GM12878 (cell line): ENCODE results near the gene IL6R.

ENCODE experiments used
- BHLHE40 ChIP-seq, 2 experiments: fragments of 450-650 bp in 1 of 2; IDR thresholded peaks; 2 replicates each; pipeline ENCODE4 v1.6.1; 2011 to 2017; ENCODE audit warnings: low read depth in 2 of 2, borderline replicate concordance in 1 of 2, improper control_type of control experiment in 1 of 2, low read length in 1 of 2, mild to moderate bottlenecking in 1 of 2
- CTCF ChIP-seq, 3 experiments: IDR thresholded peaks in 2 of 3; conservative IDR thresholded peaks in 1 of 3; 2 replicates each; pipeline ENCODE4 v1.5.1; 2011; ENCODE audit warnings: low read depth in 3 of 3, low read length in 3 of 3, mild to moderate bottlenecking in 3 of 3, control low read depth in 2 of 3, moderate library complexity in 2 of 3, inconsistent platforms in 1 of 3, mixed read lengths in 1 of 3; ENCODE audit not compliant: control insufficient read depth in 2 of 3, insufficient read depth in 1 of 3; ENCODE audit errors: extremely low read depth in 1 of 3
- PKNOX1 ChIP-seq: fragments of 450-650 bp; IDR thresholded peaks from 2 replicates; pipeline ENCODE4 v1.6.1; 2016; ENCODE audit warnings: mild to moderate bottlenecking
- POLR2A ChIP-seq: IDR thresholded peaks from 2 replicates; pipeline ENCODE4 v1.6.1; 2011; ENCODE audit warnings: low read depth, mild to moderate bottlenecking, low read length
- SIN3A ChIP-seq: IDR thresholded peaks from 2 replicates; pipeline ENCODE4 v1.6.1; 2012; ENCODE audit warnings: low read depth, low read length, improper control_type of control experiment
- TBL1XR1 ChIP-seq: IDR thresholded peaks from 2 replicates; pipeline ENCODE4 v1.6.1; 2012; ENCODE audit warnings: low read depth, low read length, improper control_type of control experiment
- TF ChIP-seq, protein P1 (sequence below): IDR thresholded peaks from 2 replicates; pipeline ENCODE4 v1.6.1; 2012; ENCODE audit warnings: low read depth, low read length, improper control_type of control experiment
- TF ChIP-seq, protein P2 (sequence below): IDR thresholded peaks from 2 replicates; pipeline ENCODE4 v1.6.1; 2012; ENCODE audit warnings: improper control_type of control experiment, low read depth, low read length; ENCODE audit not compliant: insufficient replicate concordance
- TF ChIP-seq, protein P3 (sequence below): fragments of 450-650 bp; IDR thresholded peaks from 2 replicates; pipeline ENCODE4 v1.6.1; 2017; ENCODE audit warnings: mild to moderate bottlenecking

DNA sequence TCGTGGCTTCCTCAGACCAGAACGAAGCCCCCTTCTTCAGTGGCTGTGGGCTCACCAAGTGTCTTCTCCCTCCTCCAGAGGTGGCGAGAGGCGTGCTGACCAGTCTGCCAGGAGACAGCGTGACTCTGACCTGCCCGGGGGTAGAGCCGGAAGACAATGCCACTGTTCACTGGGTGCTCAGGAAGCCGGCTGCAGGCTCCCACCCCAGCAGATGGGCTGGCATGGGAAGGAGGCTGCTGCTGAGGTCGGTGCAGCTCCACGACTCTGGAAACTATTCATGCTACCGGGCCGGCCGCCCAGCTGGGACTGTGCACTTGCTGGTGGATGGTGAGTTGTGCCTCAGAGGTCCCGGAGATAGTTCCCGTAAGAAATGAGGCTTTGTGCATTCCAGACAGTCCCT lies 24.0 kb downstream of the IL6R start:
- TF ChIP-seq CTCF (IDR thresholded peaks at IDR 0.05 in 2 of 3, conservative IDR thresholded peaks at IDR 0.05 in 1 of 3; ENCODE audit: control insufficient read depth in 2 of 3, extremely low read depth in 1 of 3, insufficient read depth in 1 of 3, low read depth in 3 of 3, low read length in 3 of 3): no peak
- TF ChIP-seq, protein P1, sequence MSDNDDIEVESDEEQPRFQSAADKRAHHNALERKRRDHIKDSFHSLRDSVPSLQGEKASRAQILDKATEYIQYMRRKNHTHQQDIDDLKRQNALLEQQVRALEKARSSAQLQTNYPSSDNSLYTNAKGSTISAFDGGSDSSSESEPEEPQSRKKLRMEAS: no peak
- TF ChIP-seq, protein P2, sequence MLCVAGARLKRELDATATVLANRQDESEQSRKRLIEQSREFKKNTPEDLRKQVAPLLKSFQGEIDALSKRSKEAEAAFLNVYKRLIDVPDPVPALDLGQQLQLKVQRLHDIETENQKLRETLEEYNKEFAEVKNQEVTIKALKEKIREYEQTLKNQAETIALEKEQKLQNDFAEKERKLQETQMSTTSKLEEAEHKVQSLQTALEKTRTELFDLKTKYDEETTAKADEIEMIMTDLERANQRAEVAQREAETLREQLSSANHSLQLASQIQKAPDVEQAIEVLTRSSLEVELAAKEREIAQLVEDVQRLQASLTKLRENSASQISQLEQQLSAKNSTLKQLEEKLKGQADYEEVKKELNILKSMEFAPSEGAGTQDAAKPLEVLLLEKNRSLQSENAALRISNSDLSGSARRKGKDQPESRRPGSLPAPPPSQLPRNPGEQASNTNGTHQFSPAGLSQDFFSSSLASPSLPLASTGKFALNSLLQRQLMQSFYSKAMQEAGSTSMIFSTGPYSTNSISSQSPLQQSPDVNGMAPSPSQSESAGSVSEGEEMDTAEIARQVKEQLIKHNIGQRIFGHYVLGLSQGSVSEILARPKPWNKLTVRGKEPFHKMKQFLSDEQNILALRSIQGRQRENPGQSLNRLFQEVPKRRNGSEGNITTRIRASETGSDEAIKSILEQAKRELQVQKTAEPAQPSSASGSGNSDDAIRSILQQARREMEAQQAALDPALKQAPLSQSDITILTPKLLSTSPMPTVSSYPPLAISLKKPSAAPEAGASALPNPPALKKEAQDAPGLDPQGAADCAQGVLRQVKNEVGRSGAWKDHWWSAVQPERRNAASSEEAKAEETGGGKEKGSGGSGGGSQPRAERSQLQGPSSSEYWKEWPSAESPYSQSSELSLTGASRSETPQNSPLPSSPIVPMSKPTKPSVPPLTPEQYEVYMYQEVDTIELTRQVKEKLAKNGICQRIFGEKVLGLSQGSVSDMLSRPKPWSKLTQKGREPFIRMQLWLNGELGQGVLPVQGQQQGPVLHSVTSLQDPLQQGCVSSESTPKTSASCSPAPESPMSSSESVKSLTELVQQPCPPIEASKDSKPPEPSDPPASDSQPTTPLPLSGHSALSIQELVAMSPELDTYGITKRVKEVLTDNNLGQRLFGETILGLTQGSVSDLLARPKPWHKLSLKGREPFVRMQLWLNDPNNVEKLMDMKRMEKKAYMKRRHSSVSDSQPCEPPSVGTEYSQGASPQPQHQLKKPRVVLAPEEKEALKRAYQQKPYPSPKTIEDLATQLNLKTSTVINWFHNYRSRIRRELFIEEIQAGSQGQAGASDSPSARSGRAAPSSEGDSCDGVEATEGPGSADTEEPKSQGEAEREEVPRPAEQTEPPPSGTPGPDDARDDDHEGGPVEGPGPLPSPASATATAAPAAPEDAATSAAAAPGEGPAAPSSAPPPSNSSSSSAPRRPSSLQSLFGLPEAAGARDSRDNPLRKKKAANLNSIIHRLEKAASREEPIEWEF: no peak
- no peak for TF ChIP-seq PKNOX1
- TF ChIP-seq BHLHE40 (IDR thresholded peaks at IDR 0.05; ENCODE audit: borderline replicate concordance in 1 of 2, low read depth in 2 of 2, low read length in 1 of 2): no peak
- TF ChIP-seq, protein P3, sequence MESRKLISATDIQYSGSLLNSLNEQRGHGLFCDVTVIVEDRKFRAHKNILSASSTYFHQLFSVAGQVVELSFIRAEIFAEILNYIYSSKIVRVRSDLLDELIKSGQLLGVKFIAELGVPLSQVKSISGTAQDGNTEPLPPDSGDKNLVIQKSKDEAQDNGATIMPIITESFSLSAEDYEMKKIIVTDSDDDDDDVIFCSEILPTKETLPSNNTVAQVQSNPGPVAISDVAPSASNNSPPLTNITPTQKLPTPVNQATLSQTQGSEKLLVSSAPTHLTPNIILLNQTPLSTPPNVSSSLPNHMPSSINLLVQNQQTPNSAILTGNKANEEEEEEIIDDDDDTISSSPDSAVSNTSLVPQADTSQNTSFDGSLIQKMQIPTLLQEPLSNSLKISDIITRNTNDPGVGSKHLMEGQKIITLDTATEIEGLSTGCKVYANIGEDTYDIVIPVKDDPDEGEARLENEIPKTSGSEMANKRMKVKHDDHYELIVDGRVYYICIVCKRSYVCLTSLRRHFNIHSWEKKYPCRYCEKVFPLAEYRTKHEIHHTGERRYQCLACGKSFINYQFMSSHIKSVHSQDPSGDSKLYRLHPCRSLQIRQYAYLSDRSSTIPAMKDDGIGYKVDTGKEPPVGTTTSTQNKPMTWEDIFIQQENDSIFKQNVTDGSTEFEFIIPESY: no peak
- no peak for TF ChIP-seq POLR2A
- no peak for TF ChIP-seq TBL1XR1
- no peak for TF ChIP-seq SIN3A
